CD4-positive, alpha-beta T cell treated with Interleukin-6 at 100 ng/mL for 8 hours (primary cell): ENCODE results near the gene NANS.
"Not testable (repeated sequence)": the region's sequence is repeated elsewhere in the genome, so short reads cannot be mapped to it uniquely, and the experiment has no call there.

ENCODE experiments used
- DNase-seq: peaks from one replicate; pipeline ENCODE4 v3.0.0-alpha.2; 2020; ENCODE audit warnings: mixed read lengths, low spot score

Gene NANS

DNA sequence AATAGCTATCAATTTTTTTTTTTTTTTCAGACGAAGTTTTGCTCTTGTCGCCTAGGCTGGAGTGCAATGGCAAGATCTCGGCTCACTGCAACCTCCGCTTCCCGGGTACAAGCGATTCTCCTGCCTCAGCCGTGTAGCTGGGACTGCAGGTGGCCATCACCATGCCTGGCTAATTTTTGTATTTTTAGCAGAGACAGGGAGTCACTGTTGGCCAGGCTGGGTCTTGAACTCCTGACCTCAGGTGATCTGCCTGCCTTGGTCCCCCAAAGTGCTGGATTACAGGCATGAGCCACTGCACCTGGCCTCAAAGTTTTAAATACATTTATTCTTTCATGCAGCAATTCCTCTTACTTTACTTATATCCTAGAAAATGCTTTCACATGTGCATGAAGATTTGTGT, 44.9 kb downstream of the NANS start:
- DNase-seq, result no peak

DNA sequence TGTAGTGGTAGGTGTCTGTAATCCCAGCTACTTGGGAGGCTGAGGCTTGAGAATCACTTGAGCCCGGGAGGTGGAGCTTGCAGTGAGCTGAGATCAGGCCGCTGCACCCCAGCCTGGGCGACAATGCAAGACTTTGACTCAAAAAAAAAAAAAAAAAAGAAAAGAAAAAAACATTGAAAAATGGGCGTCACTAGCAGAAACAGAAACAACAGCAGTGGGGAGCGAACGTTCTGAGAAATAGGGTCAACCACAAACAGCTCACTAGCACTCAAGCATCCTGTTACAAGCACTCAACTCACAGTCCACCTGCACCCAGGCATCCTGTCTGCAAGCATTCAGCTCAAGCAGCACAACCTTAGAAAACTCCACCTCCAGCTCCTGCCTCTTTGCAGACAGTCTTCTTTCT, 45.3 kb downstream of the NANS start:
- DNase-seq, result peak; percentile 95

DNA sequence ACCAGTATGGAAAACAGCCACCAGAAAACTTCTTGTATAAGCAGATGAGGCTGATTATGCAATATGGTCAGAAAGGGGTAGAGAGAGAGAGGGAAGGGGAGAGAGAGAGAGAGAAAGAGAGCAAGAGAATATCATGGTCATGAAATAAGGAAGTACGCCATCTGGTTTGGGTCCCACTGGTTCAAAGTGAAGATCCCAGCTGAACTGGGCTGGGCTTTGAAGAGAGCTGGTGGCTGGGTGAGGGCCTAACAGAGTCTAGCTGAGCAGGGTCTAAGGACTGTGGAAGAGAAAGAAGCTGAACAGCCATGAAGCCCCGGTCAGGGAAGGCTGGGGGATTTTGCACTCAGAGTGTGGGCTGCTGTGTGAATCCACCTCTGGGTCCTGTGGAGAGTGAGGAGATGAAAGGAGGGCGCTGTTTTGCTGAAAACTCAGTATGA, 47.9 kb downstream of the NANS start:
- no peak for DNase-seq

- DNase-seq, result no peak
Observed at GRCh38 chr9:98105006-98105405, 48.5 kb downstream of the NANS start.

DNA sequence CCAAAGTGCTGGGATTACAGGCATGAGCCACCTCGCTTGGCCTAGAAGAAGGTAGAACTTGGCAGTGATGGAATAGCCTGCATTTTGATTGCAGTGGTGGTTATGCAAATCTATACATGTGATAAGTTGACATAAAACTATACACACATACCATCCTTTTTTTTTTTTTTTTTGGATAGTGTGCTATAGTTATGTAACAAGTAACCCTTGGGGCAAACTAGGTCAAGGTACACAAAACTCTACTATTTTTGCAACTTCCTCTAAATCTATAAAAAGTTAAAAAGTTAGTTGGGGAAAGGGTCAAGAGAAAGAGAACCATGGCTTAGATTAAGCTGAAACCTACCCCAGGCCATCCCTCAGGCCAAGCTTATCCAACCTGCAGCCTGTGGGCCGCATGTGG, 51.4 kb downstream of the NANS start:
- no peak for DNase-seq

- peak; percentile 66 for DNase-seq
Observed at GRCh38 chr9:98108531-98109031, 52.0 kb downstream of the NANS start.

DNA sequence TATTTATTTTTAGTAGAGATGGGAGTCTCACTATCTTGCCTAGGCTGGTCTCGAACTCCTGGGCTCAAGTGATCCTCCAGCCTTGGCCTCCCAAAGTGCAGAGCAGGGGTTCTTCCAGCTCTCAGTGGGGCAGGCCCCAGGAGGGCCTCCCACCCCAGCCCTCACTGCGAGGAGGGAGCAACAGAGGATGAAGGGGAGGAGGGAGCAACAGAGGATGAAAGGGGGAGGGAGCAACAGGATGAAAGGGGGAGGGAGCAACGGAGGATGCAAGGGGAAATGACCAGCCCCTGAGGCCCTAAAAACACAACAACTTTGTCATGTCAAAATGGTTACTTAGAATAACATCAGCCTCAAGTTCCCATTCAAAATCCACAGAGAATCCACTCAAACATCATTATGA, 52.5 kb downstream of the NANS start:
- DNase-seq, result no peak

DNA sequence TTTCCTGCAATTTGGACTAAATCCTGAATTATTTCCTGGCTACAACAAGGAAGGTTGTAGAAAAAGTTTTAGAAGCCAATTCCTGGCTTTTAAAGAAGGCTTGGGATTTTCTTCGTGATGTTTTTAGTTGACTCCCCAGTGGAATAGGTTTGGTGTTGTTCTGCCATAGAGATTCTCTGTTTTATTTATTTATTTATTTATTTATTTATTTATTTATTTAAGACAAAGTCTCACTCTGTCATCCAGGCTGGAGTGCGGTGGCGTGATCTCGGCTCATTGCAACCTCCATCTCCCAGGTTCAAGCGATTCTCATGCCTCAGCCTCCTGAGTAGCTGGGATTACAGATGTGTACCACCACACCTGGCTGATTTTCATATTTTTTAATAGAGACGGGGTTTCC, 60.6 kb downstream of the NANS start:
- not testable (repeated sequence) for DNase-seq

- DNase-seq, result peak; percentile 66
Observed at GRCh38 chr9:98117984-98118639, 61.6 kb downstream of the NANS start.

- peak; percentile 37 for DNase-seq
Observed at GRCh38 chr9:98118640-98119601, 62.4 kb downstream of the NANS start, which contains the start of gene TRIM14. Gene TRIM14 (minus strand): TSS chr9:98119222. CDS start chr9:98119188, 34 bp downstream.

- no peak for DNase-seq
Observed at GRCh38 chr9:98120476-98120875, 63.9 kb downstream of the NANS start.

- DNase-seq, result peak; percentile 33
Observed at GRCh38 chr9:98121058-98121457, 64.5 kb downstream of the NANS start.

- DNase-seq, result not testable (repeated sequence)
Observed at GRCh38 chr9:98124091-98124490, 67.6 kb downstream of the NANS start.

- DNase-seq, result no peak
Observed at GRCh38 chr9:98124637-98125426, 68.3 kb downstream of the NANS start.

DNA sequence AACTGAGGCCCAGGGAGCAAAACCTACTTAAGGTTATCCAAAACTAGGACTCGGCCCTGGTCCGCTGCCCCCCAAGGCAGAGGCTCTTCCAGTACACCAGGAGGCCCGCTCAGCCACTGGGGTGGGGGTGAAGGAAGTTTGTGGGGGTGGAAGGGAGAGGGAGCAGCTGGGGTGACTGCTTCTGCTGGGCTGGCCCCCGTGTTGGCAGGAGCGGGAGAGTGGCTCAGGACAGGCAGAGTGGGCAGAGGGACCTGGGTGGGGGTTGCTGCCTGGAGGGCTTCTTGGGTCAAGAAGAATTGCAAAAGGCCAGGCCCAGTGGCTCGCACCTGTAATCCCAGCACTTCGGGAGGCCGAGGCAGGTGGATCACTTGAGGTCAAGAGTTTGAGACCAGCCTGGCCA, 70.7 kb downstream of the NANS start:
- DNase-seq, result no peak

GRCh38 chr9:98128316-98128715, 71.8 kb downstream of the NANS start:
- DNase-seq, result no peak

- no peak for DNase-seq
Observed at GRCh38 chr9:98129451-98129881, 72.9 kb downstream of the NANS start.

DNA sequence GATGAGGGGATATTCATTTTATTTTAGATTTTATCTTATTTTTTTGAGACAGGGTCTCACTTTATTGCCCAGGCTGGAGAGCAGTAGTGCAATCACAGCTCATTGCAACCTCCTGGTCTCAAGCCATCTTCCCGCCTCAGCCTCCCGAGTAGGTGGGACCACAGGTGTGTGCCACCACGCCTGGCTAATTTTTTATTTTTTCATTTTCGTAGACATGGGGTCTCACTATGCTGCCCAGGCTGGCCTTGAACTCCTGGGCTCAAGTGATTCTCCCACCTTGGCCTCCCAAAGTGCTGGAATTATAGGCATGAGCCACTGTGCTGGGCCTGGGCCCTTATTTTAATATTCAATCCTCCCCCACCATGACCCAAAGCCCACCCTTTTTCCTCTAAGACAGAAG, 73.5 kb downstream of the NANS start:
- DNase-seq, result not testable (repeated sequence)

DNA sequence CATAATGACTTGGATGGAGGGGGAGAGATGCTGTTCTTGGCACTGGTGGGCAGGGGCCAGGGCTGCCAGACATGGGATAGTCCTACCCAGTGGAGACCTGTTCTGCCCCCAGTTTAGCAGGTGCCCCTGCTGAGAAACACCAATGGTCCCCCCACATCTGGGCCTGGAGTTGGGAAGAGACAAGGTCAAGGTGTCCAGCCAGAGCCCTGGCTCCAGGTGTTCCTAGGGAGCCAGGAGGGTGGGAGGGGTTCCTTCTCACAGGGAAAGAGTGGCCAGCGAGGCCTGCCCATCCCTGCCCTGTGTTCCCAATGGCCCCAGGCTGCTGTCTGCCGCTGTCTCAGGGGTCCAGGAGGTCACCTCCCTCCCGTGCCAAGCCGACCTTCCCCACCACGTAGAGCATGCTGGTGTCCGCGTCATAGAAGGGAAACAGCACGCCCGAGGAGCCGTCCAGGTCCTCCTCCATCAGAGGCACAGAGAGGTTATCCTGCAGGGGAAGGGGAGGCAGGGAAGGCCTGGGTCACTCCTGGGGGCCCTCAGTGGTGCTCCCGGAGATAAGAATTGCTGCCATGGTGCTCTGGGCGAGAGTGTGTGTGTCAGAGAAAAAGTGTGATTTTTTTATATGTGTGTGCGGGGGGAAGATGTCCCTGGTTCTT, 74.2 kb downstream of the NANS start:
- no peak for DNase-seq

- DNase-seq, result no peak
Observed at GRCh38 chr9:98132158-98132557, 75.6 kb downstream of the NANS start.
